DMS79 (cell line): ENCODE data around the gene AP1G2.

ENCODE experiments used
- DNase-seq: peaks from one replicate; lab custom pipeline; 2025; lab: John Stamatoyannopoulos, UW

The AP1G2 gene

GRCh38 chr14:23513818-23514643 lies 53.6 kb downstream of the AP1G2 start:
- DNase-seq = peak; percentile 83

- DNase-seq = peak; percentile 91
Measured at GRCh38 chr14:23513005-23513817, 54.4 kb downstream of the AP1G2 start.

DNA sequence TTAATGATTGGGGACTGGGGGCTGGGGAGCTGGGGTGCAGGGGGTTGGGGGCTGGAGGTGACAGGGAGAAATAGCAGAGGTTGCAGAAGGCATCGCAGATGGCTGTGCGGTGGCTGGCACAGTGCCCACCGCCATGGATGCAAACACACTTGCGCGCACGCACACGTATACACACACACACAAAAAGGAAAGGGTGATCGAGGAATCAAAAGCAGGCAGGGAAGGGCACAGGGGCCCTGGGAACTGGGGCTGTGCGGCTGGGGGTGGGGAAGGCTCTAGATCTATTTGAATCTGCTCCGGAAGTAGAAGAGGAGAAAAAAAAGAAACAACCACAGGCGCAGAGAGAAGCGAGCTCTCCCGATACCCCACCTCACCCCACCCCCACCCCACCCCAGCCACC lies 55.4 kb downstream of the AP1G2 start:
- peak; percentile 90 for DNase-seq
